Neuronal stem cell (in vitro differentiated cells): ENCODE data around the gene NCOA4.
"Not testable (repeated sequence)": the region's sequence is repeated elsewhere in the genome, so short reads cannot be mapped to it uniquely, and the experiment has no call there.

Experiments
- DNase-seq: peaks from one replicate; pipeline ENCODE4 v3.0.0-alpha.2; 2013; ENCODE audit warnings: low spot score
- H2AFZ ChIP-seq: one replicate; pipeline ENCODE4 v1.6.1; 2013; ENCODE audit warnings: mild to moderate bottlenecking, low read length, inconsistent platforms
- H2AK5ac ChIP-seq: 2 replicates; pipeline ENCODE4 v1.6.1; 2013; ENCODE audit warnings: low read depth, mild to moderate bottlenecking, inconsistent platforms, low read length, moderate library complexity, mixed read lengths
- H2BK120ac ChIP-seq: 2 replicates; pipeline ENCODE4 v1.6.1; 2013; ENCODE audit warnings: low read depth, mild to moderate bottlenecking, inconsistent platforms, low read length, moderate library complexity, mixed read lengths
- H2BK12ac ChIP-seq: one replicate; pipeline ENCODE4 v1.6.1; 2013; ENCODE audit warnings: low read length, inconsistent platforms
- H2BK15ac ChIP-seq: 2 replicates; pipeline ENCODE4 v1.6.1; 2013; ENCODE audit warnings: mild to moderate bottlenecking, low read length, inconsistent platforms, mixed read lengths
- H2BK5ac ChIP-seq: one replicate; pipeline ENCODE4 v1.6.1; 2013; ENCODE audit warnings: inconsistent platforms, mild to moderate bottlenecking, low read length, moderate library complexity
- H3K14ac ChIP-seq: one replicate; pipeline ENCODE4 v1.6.1; 2013; ENCODE audit warnings: low read length, inconsistent platforms
- H3K18ac ChIP-seq: 2 replicates; pipeline ENCODE4 v1.6.1; 2013; ENCODE audit warnings: low read length, inconsistent platforms
- H3K23ac ChIP-seq: 2 replicates; pipeline ENCODE4 v1.6.1; 2013; ENCODE audit warnings: low read depth, mild to moderate bottlenecking, mixed read lengths, low read length, inconsistent platforms; ENCODE audit not compliant: poor library complexity
- H3K27ac ChIP-seq: replicated peaks from 3 replicates; pipeline ENCODE4 v1.5.1; 2013; ENCODE audit warnings: low read length, inconsistent platforms
- H3K27me3 ChIP-seq, 3 experiments: 2 replicates each; pipeline ENCODE4 v1.6.1; 2013; ENCODE audit warnings: low read length in 3 of 3, mild to moderate bottlenecking in 2 of 3, inconsistent platforms in 1 of 3, low read depth in 1 of 3, mixed read lengths in 1 of 3, moderate library complexity in 1 of 3; ENCODE audit not compliant: control insufficient read depth in 3 of 3, insufficient read depth in 3 of 3
- H3K36me3 ChIP-seq, 2 donors: replicated peaks in 1 of 2; 2 replicates each; pipeline ENCODE4 v1.6.1; 2013; ENCODE audit warnings: low read length in 2 of 2; ENCODE audit not compliant: control insufficient read depth in 2 of 2, insufficient read depth in 2 of 2
- H3K4ac ChIP-seq: 2 replicates; pipeline ENCODE4 v1.6.1; 2013; ENCODE audit warnings: inconsistent platforms, mild to moderate bottlenecking, low read length, moderate library complexity
- H3K4me1 ChIP-seq, 2 donors: 1 replicate in 1 of 2; 2 replicates in 1 of 2; pipeline ENCODE4 v1.6.1; 2013; ENCODE audit warnings: low read length in 2 of 2, low read depth in 1 of 2; ENCODE audit not compliant: control insufficient read depth in 2 of 2, insufficient read depth in 1 of 2
- H3K4me2 ChIP-seq: one replicate; pipeline ENCODE4 v1.6.1; 2013; ENCODE audit warnings: mild to moderate bottlenecking, low read length, inconsistent platforms; ENCODE audit not compliant: insufficient read depth, poor library complexity, severe bottlenecking
- H3K4me3 ChIP-seq, 2 donors: 2 replicates each; pipeline ENCODE4 v1.5.1; 2013; ENCODE audit warnings: low read length in 2 of 2, mild to moderate bottlenecking in 2 of 2, inconsistent platforms in 1 of 2, moderate library complexity in 1 of 2
- H3K79me1 ChIP-seq: one replicate; pipeline ENCODE4 v1.6.1; 2013; ENCODE audit warnings: low read depth, mild to moderate bottlenecking, inconsistent platforms, low read length, moderate library complexity
- H3K9ac ChIP-seq: one replicate; pipeline ENCODE4 v1.6.1; 2013; ENCODE audit warnings: mild to moderate bottlenecking, low read depth, low read length, inconsistent platforms; ENCODE audit not compliant: poor library complexity
- H3K9me3 ChIP-seq, 2 donors: replicated peaks in 1 of 2; 2 replicates each; pipeline versions ENCODE3 to v1.6.1; 2013; ENCODE audit warnings: low read length in 2 of 2, mild to moderate bottlenecking in 2 of 2, inconsistent platforms in 1 of 2, low read depth in 1 of 2, mixed read lengths in 1 of 2, moderate library complexity in 1 of 2; ENCODE audit not compliant: control insufficient read depth in 2 of 2, insufficient read depth in 1 of 2
- H4K8ac ChIP-seq: one replicate; pipeline ENCODE4 v1.6.1; 2013; ENCODE audit warnings: low read depth, mild to moderate bottlenecking, inconsistent platforms, low read length, moderate library complexity
- H4K91ac ChIP-seq: one replicate; pipeline ENCODE4 v1.6.1; 2013; ENCODE audit warnings: low read length, low read depth, mild to moderate bottlenecking, inconsistent platforms; ENCODE audit not compliant: poor library complexity
- WGBS, 2 donors: extraction: QIAGEN DNeasy Blood & Tissue Kit; methylation state at CpG; one replicate each; pipeline ENCODE4 v1.1.7; 2013; ENCODE audit warnings: missing lambda C conversion rate in 2 of 2, mixed read lengths in 1 of 2; ENCODE audit not compliant: insufficient read length in 2 of 2, insufficient replicate concordance in 1 of 2; ENCODE audit errors: extremely low coverage in 2 of 2; 5-methylcytosine and 5-hydroxymethylcytosine counted together

The NCOA4 gene

GRCh38 chr10:46064269-46064817 lies 33.9 kb upstream of the NCOA4 start:
- H2BK15ac ChIP-seq = no peak overlapping the region
- no peak overlapping the region for H3K4me2 ChIP-seq
- no peak overlapping the region for H3K4me3 ChIP-seq
- peaks cover 0 to 2% of the 10 kb centered on the region in 2 donors for H3K9me3 ChIP-seq
- no peak for DNase-seq
- peaks cover 0 to 3% of the 10 kb centered on the region in 2 donors for H3K4me1 ChIP-seq
- H4K91ac ChIP-seq = no peak overlapping the region
- no peak overlapping the region for H2BK5ac ChIP-seq
- WGBS, 2 donors = no CpG with 5 or more reads among the region's 1 CpG
- H3K4ac ChIP-seq = no peak overlapping the region
- no peak overlapping the region for H2AK5ac ChIP-seq
- H2BK120ac ChIP-seq = no peak overlapping the region
- no peak overlapping the region for H4K8ac ChIP-seq
- H3K23ac ChIP-seq = no peak overlapping the region
- no peak overlapping the region for H2BK12ac ChIP-seq
- no peak overlapping the region for H2AFZ ChIP-seq
- H3K79me1 ChIP-seq = no peaks in the 10 kb centered on the region
- H3K14ac ChIP-seq = no peak overlapping the region
- H3K36me3 ChIP-seq = no peaks in the 10 kb centered on the region
- H3K18ac ChIP-seq = no peak overlapping the region
- no peak overlapping the region for H3K9ac ChIP-seq
- H3K27ac ChIP-seq = no peak overlapping the region
- H3K27me3 ChIP-seq = no peaks in the 10 kb centered on the region

- Histone ChIP-seq H3K27me3 (no peaks in the 10 kb centered on the region), H2AK5ac (no peak overlapping the region), H3K18ac (no peak overlapping the region), H3K36me3 (no peaks in the 10 kb centered on the region), H2BK5ac (no peak overlapping the region), H2BK12ac (no peak overlapping the region), H3K4me1 (peaks cover 0 to 2% of the 10 kb centered on the region in 2 donors), H3K4me3 (no peak overlapping the region), H2BK15ac (no peak overlapping the region), H3K23ac (no peak overlapping the region), H4K91ac (no peak overlapping the region), H2AFZ (no peak overlapping the region), H3K4me2 (no peak overlapping the region), H3K4ac (no peak overlapping the region), H3K27ac (no peak overlapping the region), H4K8ac (no peak overlapping the region), H3K9ac (no peak overlapping the region), H2BK120ac (no peak overlapping the region), H3K14ac (no peak overlapping the region), H3K79me1 (no peaks in the 10 kb centered on the region), H3K9me3 (no peaks in the 10 kb centered on the region)
- no peak for DNase-seq
- no CpG with 5 or more reads among the region's 14 CpGs for WGBS, 2 donors
These were observed 32.5 kb upstream of the NCOA4 start for GRCh38 chr10:46062723-46063428.

GRCh38 chr10:46060706-46061105 lies 30.3 kb upstream of the NCOA4 start:
- Histone ChIP-seq H2BK5ac (no peak overlapping the region), H3K27me3 (no peaks in the 10 kb centered on the region), H2BK15ac (no peak overlapping the region), H4K8ac (peak overlapping the region; percentile 66), H4K91ac (no peak overlapping the region), H3K4ac (no peak overlapping the region), H3K9me3 (no peaks in the 10 kb centered on the region), H3K27ac (no peak overlapping the region), H3K36me3 (no peaks in the 10 kb centered on the region), H3K18ac (no peak overlapping the region), H3K23ac (no peak overlapping the region), H3K4me2 (no peak overlapping the region), H3K4me3 (no peak overlapping the region), H3K4me1 (peaks cover 0 to 2% of the 10 kb centered on the region in 2 donors), H3K9ac (no peak overlapping the region), H2BK120ac (no peak overlapping the region), H2AK5ac (no peak overlapping the region), H3K79me1 (no peaks in the 10 kb centered on the region), H2AFZ (peak overlapping the region; percentile 48), H3K14ac (no peak overlapping the region), H2BK12ac (no peak overlapping the region)
- DNase-seq = no peak
- WGBS, 2 donors = no CpG with 5 or more reads among the region's 3 CpGs

- no CpG with 5 or more reads among the region's 5 CpGs for WGBS, 2 donors
- not testable (repeated sequence) for H2BK12ac ChIP-seq, H2BK120ac ChIP-seq, H3K23ac ChIP-seq, H2AK5ac ChIP-seq, H3K18ac ChIP-seq, H3K9ac ChIP-seq, DNase-seq, H3K36me3 ChIP-seq, H3K27me3 ChIP-seq, H4K8ac ChIP-seq, H4K91ac ChIP-seq, H3K4me1 ChIP-seq, H3K4me2 ChIP-seq, H3K27ac ChIP-seq, H3K4ac ChIP-seq, H3K79me1 ChIP-seq, H3K9me3 ChIP-seq, H2BK15ac ChIP-seq, H2BK5ac ChIP-seq, H2AFZ ChIP-seq, H3K4me3 ChIP-seq, H3K14ac ChIP-seq
These were observed 27.5 kb upstream of the NCOA4 start for GRCh38 chr10:46057927-46058326.
